ENCODE data around the gene C2orf49. TPM values are rescaled to one million over a fixed set of nuclear protein-coding genes. Genes with fewer than 3 reads are reported as not detected.

The C2orf49 gene
- total RNA-seq, 1 experiment from 2014 or later = 24.8 TPM

GRCh38 chr2:105294844-105295481, 42.4 kb upstream of the C2orf49 start:
- DNase-seq (ENCODE audit: low spot score) = peak; percentile 67
- Histone ChIP-seq H3K27me3 (replicated peaks; ENCODE audit: insufficient read depth, low read depth, low read length, poor library complexity) (no peaks in the 10 kb centered on the region), H3K9me3 (ENCODE audit: low read depth, low read length, poor library complexity, severe bottlenecking) (no peaks in the 10 kb centered on the region), H3K36me3 (ENCODE audit: insufficient read depth, low read length, poor library complexity, severe bottlenecking) (peaks cover 31% of the 10 kb centered on the region), H3K4me3 (ENCODE audit: low read depth, low read length, poor library complexity, severe bottlenecking) (no peak overlapping the region), H3K27ac (ENCODE audit: low read depth, low read length, poor library complexity, severe bottlenecking) (no peak overlapping the region), H3K4me1 (ENCODE audit: insufficient read depth, low read length, poor library complexity, severe bottlenecking) (no peaks in the 10 kb centered on the region)
- intact Hi-C loops (cut with micrococcal nuclease; ENCODE audit: unreplicated experiment) = loop anchor here (5.0 kb wide), 1 partner anchor 183 kb away; no protein-coding TSS in a partner anchor
- POLR2A ChIA-PET (ENCODE audit: low non-redundant PET) = no interaction called here
- TF ChIP-seq EZH2 (IDR thresholded peaks at IDR 0.05; ENCODE audit: borderline replicate concordance, low read depth, low read length, poor library complexity, severe bottlenecking) = no peak
- TF ChIP-seq, protein P1, sequence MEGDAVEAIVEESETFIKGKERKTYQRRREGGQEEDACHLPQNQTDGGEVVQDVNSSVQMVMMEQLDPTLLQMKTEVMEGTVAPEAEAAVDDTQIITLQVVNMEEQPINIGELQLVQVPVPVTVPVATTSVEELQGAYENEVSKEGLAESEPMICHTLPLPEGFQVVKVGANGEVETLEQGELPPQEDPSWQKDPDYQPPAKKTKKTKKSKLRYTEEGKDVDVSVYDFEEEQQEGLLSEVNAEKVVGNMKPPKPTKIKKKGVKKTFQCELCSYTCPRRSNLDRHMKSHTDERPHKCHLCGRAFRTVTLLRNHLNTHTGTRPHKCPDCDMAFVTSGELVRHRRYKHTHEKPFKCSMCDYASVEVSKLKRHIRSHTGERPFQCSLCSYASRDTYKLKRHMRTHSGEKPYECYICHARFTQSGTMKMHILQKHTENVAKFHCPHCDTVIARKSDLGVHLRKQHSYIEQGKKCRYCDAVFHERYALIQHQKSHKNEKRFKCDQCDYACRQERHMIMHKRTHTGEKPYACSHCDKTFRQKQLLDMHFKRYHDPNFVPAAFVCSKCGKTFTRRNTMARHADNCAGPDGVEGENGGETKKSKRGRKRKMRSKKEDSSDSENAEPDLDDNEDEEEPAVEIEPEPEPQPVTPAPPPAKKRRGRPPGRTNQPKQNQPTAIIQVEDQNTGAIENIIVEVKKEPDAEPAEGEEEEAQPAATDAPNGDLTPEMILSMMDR (conservative IDR thresholded peaks at IDR 0.05; ENCODE audit: low read depth, low read length) = peak; percentile 65
- CTCF ChIA-PET = interaction anchor here (0.5 kb wide), 1 partner anchor 11 kb away, joined by 4 read pairs; no protein-coding TSS in a partner anchor
- no TSS peak for BruUV-seq (replicated peaks)

DNA sequence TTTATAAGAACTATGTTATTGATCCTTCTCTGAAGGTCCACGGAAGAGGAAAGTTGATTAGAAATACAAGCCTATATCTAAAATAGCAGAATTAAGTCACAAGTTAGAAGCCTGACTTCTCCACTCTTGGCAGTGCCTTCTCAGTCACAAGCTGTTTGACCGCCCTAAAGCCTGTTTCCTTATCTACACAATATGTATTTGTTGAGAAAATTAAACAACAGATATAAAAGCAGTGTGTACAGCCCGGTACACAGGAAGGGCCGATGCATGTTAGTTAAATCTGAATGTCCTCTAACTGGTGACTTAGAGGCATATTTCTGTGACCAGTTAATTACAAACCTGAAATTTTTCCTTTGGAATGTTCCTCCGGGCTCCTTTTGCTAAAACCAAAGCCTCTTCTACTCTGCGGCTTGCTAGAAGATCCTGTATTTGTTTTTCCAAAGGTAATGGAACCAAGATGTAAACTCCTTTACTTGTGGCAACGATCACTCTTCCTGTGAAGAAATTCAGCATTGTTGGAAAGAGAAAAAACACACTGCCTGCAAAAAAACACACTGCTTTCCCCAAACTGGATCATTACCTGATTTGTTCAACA, 41.2 kb upstream of the C2orf49 start:
- H3K4me1 ChIP-seq (ENCODE audit: insufficient read depth, low read length, poor library complexity, severe bottlenecking) = no peaks in the 10 kb centered on the region
- BruUV-seq (replicated peaks) = no TSS peak
- TF ChIP-seq, protein P1 (conservative IDR thresholded peaks at IDR 0.05; ENCODE audit: low read depth, low read length) = no peak
- no peak for TF ChIP-seq EZH2 (IDR thresholded peaks at IDR 0.05; ENCODE audit: borderline replicate concordance, low read depth, low read length, poor library complexity, severe bottlenecking)
- CTCF ChIA-PET = no interaction called here
- DNase-seq (ENCODE audit: low spot score) = no peak
- intact Hi-C loops (cut with micrococcal nuclease; ENCODE audit: unreplicated experiment) = loop anchor here (5.0 kb wide), 1 partner anchor 184 kb away; no protein-coding TSS in a partner anchor
- no peaks in the 10 kb centered on the region for H3K27me3 ChIP-seq (replicated peaks; ENCODE audit: insufficient read depth, low read depth, low read length, poor library complexity)
- no peak overlapping the region for H3K4me3 ChIP-seq (ENCODE audit: low read depth, low read length, poor library complexity, severe bottlenecking)
- peaks cover 31% of the 10 kb centered on the region for H3K36me3 ChIP-seq (ENCODE audit: insufficient read depth, low read length, poor library complexity, severe bottlenecking)
- H3K9me3 ChIP-seq (ENCODE audit: low read depth, low read length, poor library complexity, severe bottlenecking) = no peaks in the 10 kb centered on the region
- no peak overlapping the region for H3K27ac ChIP-seq (ENCODE audit: low read depth, low read length, poor library complexity, severe bottlenecking)
- POLR2A ChIA-PET (ENCODE audit: low non-redundant PET) = no interaction called here

DNA sequence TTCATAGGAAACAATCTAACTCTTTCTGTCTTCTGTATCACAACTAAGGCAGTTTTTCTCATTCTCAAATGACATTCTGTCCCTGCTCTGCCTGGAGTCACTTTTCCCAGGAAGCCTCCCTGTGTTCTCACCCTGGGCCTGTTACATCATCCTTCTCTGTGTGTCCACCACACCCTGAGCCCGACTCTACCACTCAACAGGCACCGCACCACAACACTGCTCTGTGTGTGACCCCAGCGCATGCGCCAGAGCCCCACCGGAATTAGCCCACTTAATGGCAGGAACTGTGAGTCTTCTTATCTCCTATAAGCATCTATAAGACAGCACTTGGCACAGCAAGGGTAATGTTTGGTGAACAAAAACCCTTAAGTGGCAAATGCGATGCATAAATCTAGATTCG, 40.1 kb upstream of the C2orf49 start:
- H3K27me3 ChIP-seq (replicated peaks; ENCODE audit: insufficient read depth, low read depth, low read length, poor library complexity) = no peaks in the 10 kb centered on the region
- DNase-seq (ENCODE audit: low spot score) = peak; percentile 40
- H3K36me3 ChIP-seq (ENCODE audit: insufficient read depth, low read length, poor library complexity, severe bottlenecking) = peaks cover 27% of the 10 kb centered on the region
- no TSS peak for BruUV-seq (replicated peaks)
- no peak overlapping the region for H3K27ac ChIP-seq (ENCODE audit: low read depth, low read length, poor library complexity, severe bottlenecking)
- H3K4me1 ChIP-seq (ENCODE audit: insufficient read depth, low read length, poor library complexity, severe bottlenecking) = no peaks in the 10 kb centered on the region
- no peak overlapping the region for H3K4me3 ChIP-seq (ENCODE audit: low read depth, low read length, poor library complexity, severe bottlenecking)
- no peak for TF ChIP-seq EZH2 (IDR thresholded peaks at IDR 0.05; ENCODE audit: borderline replicate concordance, low read depth, low read length, poor library complexity, severe bottlenecking)
- TF ChIP-seq, protein P1 (conservative IDR thresholded peaks at IDR 0.05; ENCODE audit: low read depth, low read length) = no peak
- intact Hi-C loops (cut with micrococcal nuclease; ENCODE audit: unreplicated experiment) = loop anchor here (5.0 kb wide), 1 partner anchor 185 kb away; no protein-coding TSS in a partner anchor
- no peaks in the 10 kb centered on the region for H3K9me3 ChIP-seq (ENCODE audit: low read depth, low read length, poor library complexity, severe bottlenecking)
- ChIA-PET POLR2A (ENCODE audit: low non-redundant PET) (no interaction called here), CTCF (no interaction called here)
